Medulla oblongata (tissue), 1 donor: ENCODE results near the gene LCTL.

Experiments used
- DNase-seq: peaks from one replicate; pipeline ENCODE4 v3.0.0-alpha.2; 2015; ENCODE audit errors: extremely low spot score

Gene LCTL

GRCh38 chr15:66565741-66566144 lies at the start of gene LCTL:
Gene LCTL, minus strand, starts transcription at chr15:66565998. Its CDS starts 633 bp downstream, at chr15:66565365.
- peak; percentile 62 for DNase-seq

- peak; percentile 34 for DNase-seq
Measured at GRCh38 chr15:66614951-66615760, 49.4 kb upstream of the LCTL start.

- DNase-seq: no peak
Measured at GRCh38 chr15:66614456-66614855, 48.7 kb upstream of the LCTL start.

GRCh38 chr15:66613743-66614142 lies 47.9 kb upstream of the LCTL start:
- DNase-seq: no peak

GRCh38 chr15:66611257-66612053 lies 45.7 kb upstream of the LCTL start:
- DNase-seq: peak; percentile 55

- no peak for DNase-seq
Measured at GRCh38 chr15:66609876-66610275, 44.1 kb upstream of the LCTL start.

- DNase-seq: no peak
Measured at GRCh38 chr15:66608881-66609280, 43.1 kb upstream of the LCTL start.

GRCh38 chr15:66608159-66608558 lies 42.4 kb upstream of the LCTL start:
- DNase-seq: no peak

GRCh38 chr15:66603301-66604179 lies 37.7 kb upstream of the LCTL start:
- peak; percentile 73 for DNase-seq

GRCh38 chr15:66601521-66601920 lies 35.7 kb upstream of the LCTL start:
- DNase-seq: no peak

- no peak for DNase-seq
Measured at GRCh38 chr15:66600240-66600627, 34.4 kb upstream of the LCTL start.

- no peak for DNase-seq
Measured at GRCh38 chr15:66599536-66600239, 33.9 kb upstream of the LCTL start.

- no peak for DNase-seq
Measured at GRCh38 chr15:66598095-66598815, 32.5 kb upstream of the LCTL start.

GRCh38 chr15:66595931-66596545 lies 30.2 kb upstream of the LCTL start:
- DNase-seq: no peak

GRCh38 chr15:66595332-66595731 lies 29.5 kb upstream of the LCTL start:
- no peak for DNase-seq

- no peak for DNase-seq
Measured at GRCh38 chr15:66594836-66595235, 29.0 kb upstream of the LCTL start.

- DNase-seq: no peak
Measured at GRCh38 chr15:66594344-66594743, 28.5 kb upstream of the LCTL start.

GRCh38 chr15:66593219-66593780 lies 27.5 kb upstream of the LCTL start:
- no peak for DNase-seq

GRCh38 chr15:66592505-66593218 lies 26.9 kb upstream of the LCTL start:
- DNase-seq: no peak
